Astrocyte (in vitro differentiated cells and primary cell): ENCODE results near the gene CA6. TPM values are rescaled to one million over a fixed set of nuclear protein-coding genes. Genes with fewer than 3 reads are reported as not detected.
A peak's percentile ranks its signal among the peaks of the same experiment; 100 is the strongest.
"Not testable (repeated sequence)": the region's sequence is repeated elsewhere in the genome, so short reads cannot be mapped to it uniquely, and the experiment has no call there.

Experiments
- DNase-seq: peaks from one replicate; pipeline ENCODE4 v3.0.0-alpha.2; 2010; ENCODE audit warnings: low read depth
- FAIRE-seq: peaks from 2 replicates; lab custom pipeline; 2011; peaks lifted over from hg19 to GRCh38; lab: Jason Lieb, UNC
- H2AFZ ChIP-seq: 2 replicates; pipeline ENCODE4 v1.6.0; 2012; ENCODE audit warnings: low read depth, low read length, inconsistent platforms
- H3K27ac ChIP-seq: 2 replicates; pipeline ENCODE4 v1.5.1; 2011; ENCODE audit warnings: low read depth, low read length, inconsistent platforms
- H3K27me3 ChIP-seq: 2 replicates; pipeline ENCODE4 v1.6.0; 2011; ENCODE audit warnings: low read length, inconsistent platforms; ENCODE audit not compliant: insufficient read depth
- H3K36me3 ChIP-seq: 2 replicates; pipeline ENCODE4 v1.5.1; 2011; ENCODE audit warnings: low read length, inconsistent platforms; ENCODE audit not compliant: insufficient read depth
- H3K4me1 ChIP-seq: 2 replicates; pipeline ENCODE4 v1.5.1; 2011; ENCODE audit warnings: low read length, inconsistent platforms; ENCODE audit not compliant: insufficient read depth
- H3K4me2 ChIP-seq: 2 replicates; pipeline ENCODE4 v1.6.0; 2012; ENCODE audit warnings: low read length, inconsistent platforms
- H3K4me3 ChIP-seq: 2 replicates; pipeline ENCODE4 v1.5.1; 2011; ENCODE audit warnings: low read depth, mild to moderate bottlenecking, low read length, inconsistent platforms; ENCODE audit not compliant: insufficient read depth
- H3K79me2 ChIP-seq: 2 replicates; pipeline ENCODE4 v1.6.0; 2012; ENCODE audit warnings: mild to moderate bottlenecking, low read length, inconsistent platforms; ENCODE audit not compliant: insufficient read depth
- H3K9ac ChIP-seq: 2 replicates; pipeline ENCODE4 v1.6.0; 2012; ENCODE audit warnings: mild to moderate bottlenecking, low read length, inconsistent platforms
- H3K9me3 ChIP-seq: 2 replicates; pipeline ENCODE4 v1.5.1; 2012; ENCODE audit warnings: low read depth, mild to moderate bottlenecking, low read length, inconsistent platforms; ENCODE audit not compliant: insufficient read depth
- H4K20me1 ChIP-seq: 2 replicates; pipeline ENCODE4 v1.6.0; 2012; ENCODE audit warnings: low read length, inconsistent platforms; ENCODE audit not compliant: insufficient read depth
- H3K27ac Mint-ChIP-seq: one replicate; pipeline ENCODE4 v1.8.0; 2021; ENCODE audit warnings: mild to moderate bottlenecking, mixed read lengths; ENCODE audit not compliant: unreplicated experiment
- H3K27me3 Mint-ChIP-seq: one replicate; pipeline ENCODE4 v1.8.0; 2021; ENCODE audit warnings: low read depth, mixed read lengths; ENCODE audit not compliant: unreplicated experiment
- H3K36me3 Mint-ChIP-seq: one replicate; pipeline ENCODE4 v1.8.0; 2021; ENCODE audit warnings: low read depth, mixed read lengths; ENCODE audit not compliant: unreplicated experiment
- H3K4me1 Mint-ChIP-seq: one replicate; pipeline ENCODE4 v1.8.0; 2021; ENCODE audit warnings: low read depth, mixed read lengths; ENCODE audit not compliant: unreplicated experiment
- H3K4me3 Mint-ChIP-seq: one replicate; pipeline ENCODE4 v1.8.0; 2021; ENCODE audit warnings: mild to moderate bottlenecking, moderate library complexity, mixed read lengths; ENCODE audit not compliant: unreplicated experiment
- H3K9me3 Mint-ChIP-seq: one replicate; pipeline ENCODE4 v1.8.0; 2021; ENCODE audit warnings: mild to moderate bottlenecking, mixed read lengths; ENCODE audit not compliant: unreplicated experiment
- EZH2 ChIP-seq: IDR thresholded peaks from 2 replicates; pipeline ENCODE4 v1.6.1; 2012; ENCODE audit warnings: mild to moderate bottlenecking, low read length, inconsistent platforms; ENCODE audit not compliant: insufficient read depth
- total RNA-seq: library from RNA; stranded (reverse); gene quantifications from 2 replicates; pipeline ENCODE4 v1.2.1, GENCODE V29; 2021
- TF ChIP-seq, protein P1 (sequence below): IDR thresholded peaks from 2 replicates; pipeline ENCODE4 v1.5.1; 2011; ENCODE audit warnings: low read depth, mild to moderate bottlenecking, inconsistent platforms, low read length, moderate library complexity; ENCODE audit not compliant: insufficient read depth

CA6 gene
- total RNA-seq, 1 donor from 2014 or later = not detected

- Histone ChIP-seq H4K20me1 (no peaks in the 10 kb centered on the region), H3K4me3 (no peak overlapping the region), H3K9me3 (no peaks in the 10 kb centered on the region), H3K27ac (no peak overlapping the region), H3K27me3 (no peaks in the 10 kb centered on the region), H3K4me1 (peaks cover 7% of the 10 kb centered on the region), H3K9ac (no peak overlapping the region), H3K79me2 (no peaks in the 10 kb centered on the region), H3K36me3 (no peaks in the 10 kb centered on the region), H3K4me2 (no peak overlapping the region), H2AFZ (no peak overlapping the region)
- Mint-ChIP-seq H3K27ac (peak overlapping the region; percentile 8), H3K4me3 (no peak overlapping the region), H3K36me3 (no peaks in the 10 kb centered on the region), H3K27me3 (no peaks in the 10 kb centered on the region), H3K9me3 (no peaks in the 10 kb centered on the region), H3K4me1 (no peaks in the 10 kb centered on the region)
- FAIRE-seq = no peak
- TF ChIP-seq, protein P1, sequence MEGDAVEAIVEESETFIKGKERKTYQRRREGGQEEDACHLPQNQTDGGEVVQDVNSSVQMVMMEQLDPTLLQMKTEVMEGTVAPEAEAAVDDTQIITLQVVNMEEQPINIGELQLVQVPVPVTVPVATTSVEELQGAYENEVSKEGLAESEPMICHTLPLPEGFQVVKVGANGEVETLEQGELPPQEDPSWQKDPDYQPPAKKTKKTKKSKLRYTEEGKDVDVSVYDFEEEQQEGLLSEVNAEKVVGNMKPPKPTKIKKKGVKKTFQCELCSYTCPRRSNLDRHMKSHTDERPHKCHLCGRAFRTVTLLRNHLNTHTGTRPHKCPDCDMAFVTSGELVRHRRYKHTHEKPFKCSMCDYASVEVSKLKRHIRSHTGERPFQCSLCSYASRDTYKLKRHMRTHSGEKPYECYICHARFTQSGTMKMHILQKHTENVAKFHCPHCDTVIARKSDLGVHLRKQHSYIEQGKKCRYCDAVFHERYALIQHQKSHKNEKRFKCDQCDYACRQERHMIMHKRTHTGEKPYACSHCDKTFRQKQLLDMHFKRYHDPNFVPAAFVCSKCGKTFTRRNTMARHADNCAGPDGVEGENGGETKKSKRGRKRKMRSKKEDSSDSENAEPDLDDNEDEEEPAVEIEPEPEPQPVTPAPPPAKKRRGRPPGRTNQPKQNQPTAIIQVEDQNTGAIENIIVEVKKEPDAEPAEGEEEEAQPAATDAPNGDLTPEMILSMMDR = no peak
- no peak for TF ChIP-seq EZH2
- no peak for DNase-seq
Measured at GRCh38 chr1:8989821-8990220, 44.2 kb downstream of the CA6 start.

- Mint-ChIP-seq H3K27me3 (no peaks in the 10 kb centered on the region), H3K9me3 (no peaks in the 10 kb centered on the region)
- H3K4me3 ChIP-seq = no peak overlapping the region
Measured at GRCh38 chr1:8992936-8993687, 47.4 kb downstream of the CA6 start.

DNA sequence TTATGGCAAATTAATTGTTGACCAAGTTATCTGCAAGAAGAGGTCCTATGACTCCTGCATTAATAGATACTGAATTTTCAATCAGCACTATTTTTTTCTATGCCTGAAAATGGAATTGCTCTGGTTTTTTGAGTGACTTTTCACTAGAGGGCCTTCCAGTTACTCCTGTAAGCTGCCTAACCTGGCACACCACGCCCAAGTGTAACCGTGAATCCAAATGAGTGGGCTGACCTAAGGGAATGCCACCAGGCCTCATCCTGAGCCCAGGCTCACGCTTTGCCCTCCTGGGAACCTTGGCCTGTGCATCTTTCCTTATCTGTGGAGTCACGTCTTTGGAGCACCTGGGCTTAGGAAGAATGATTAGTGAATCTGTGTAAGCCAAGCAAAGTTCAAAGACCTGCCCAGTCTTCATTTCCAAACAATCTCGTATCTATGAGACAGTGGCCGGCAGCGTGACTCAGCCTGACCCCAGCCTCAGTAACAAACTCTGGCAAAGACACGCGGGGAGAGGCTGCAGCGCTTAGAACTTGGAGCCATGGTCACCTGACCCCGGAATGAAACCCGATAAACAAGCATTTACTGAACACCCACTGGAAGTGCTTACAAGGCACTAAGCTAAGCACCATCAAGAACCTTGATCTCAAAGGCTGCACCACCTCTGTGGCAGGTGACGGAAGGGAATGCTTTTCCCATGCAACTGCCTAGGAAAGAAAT, 48.5 kb downstream of the CA6 start:
- H3K4me2 ChIP-seq, FAIRE-seq: not testable (repeated sequence)

More at GRCh38 chr1:8992936-8993687, 47.4 kb downstream of the CA6 start:
- no peaks in the 10 kb centered on the region for H3K36me3 ChIP-seq
- H3K9ac ChIP-seq = no peak overlapping the region
- no peaks in the 10 kb centered on the region for H3K9me3 ChIP-seq
- H2AFZ ChIP-seq = no peak overlapping the region
- FAIRE-seq (no peak), DNase-seq (no peak)
- H3K36me3 Mint-ChIP-seq = no peaks in the 10 kb centered on the region
- no peak overlapping the region for H3K27ac Mint-ChIP-seq
- no peak overlapping the region for H3K4me3 Mint-ChIP-seq
- no peaks in the 10 kb centered on the region for H4K20me1 ChIP-seq
- H3K79me2 ChIP-seq = no peaks in the 10 kb centered on the region
- no peak overlapping the region for H3K4me2 ChIP-seq
- H3K4me1 Mint-ChIP-seq = no peaks in the 10 kb centered on the region
- TF ChIP-seq, protein P1 = no peak
- no peak for TF ChIP-seq EZH2
- no peaks in the 10 kb centered on the region for H3K4me1 ChIP-seq
- H3K27me3 ChIP-seq = no peaks in the 10 kb centered on the region
- no peak overlapping the region for H3K27ac ChIP-seq

GRCh38 chr1:9001534-9002214, 56.0 kb downstream of the CA6 start:
- DNase-seq = not testable (repeated sequence)

More for the DNA sequence above, 48.5 kb downstream of the CA6 start:
- DNase-seq, H3K9me3 ChIP-seq, H3K4me1 ChIP-seq, H3K4me3 ChIP-seq, H3K4me3 Mint-ChIP-seq, H4K20me1 ChIP-seq, H3K79me2 ChIP-seq, H2AFZ ChIP-seq, H3K36me3 Mint-ChIP-seq, H3K9ac ChIP-seq, H3K36me3 ChIP-seq, H3K27me3 ChIP-seq, H3K4me1 Mint-ChIP-seq, H3K27ac Mint-ChIP-seq, H3K27me3 Mint-ChIP-seq, H3K9me3 Mint-ChIP-seq, H3K27ac ChIP-seq: not testable (repeated sequence)

More at GRCh38 chr1:9001534-9002214, 56.0 kb downstream of the CA6 start:
- H3K4me2 ChIP-seq, H2AFZ ChIP-seq, H3K27ac Mint-ChIP-seq, FAIRE-seq, H3K27ac ChIP-seq, H3K9me3 Mint-ChIP-seq, H3K36me3 Mint-ChIP-seq, H3K9ac ChIP-seq, H3K4me3 Mint-ChIP-seq, H4K20me1 ChIP-seq, H3K4me1 ChIP-seq, H3K27me3 ChIP-seq, H3K79me2 ChIP-seq, H3K4me3 ChIP-seq, H3K36me3 ChIP-seq, H3K9me3 ChIP-seq, H3K4me1 Mint-ChIP-seq: not testable (repeated sequence)
- H3K27me3 Mint-ChIP-seq = peaks cover 17% of the 10 kb centered on the region
